ENCODE data around the gene DGCR6L.

The DGCR6L gene

DNA sequence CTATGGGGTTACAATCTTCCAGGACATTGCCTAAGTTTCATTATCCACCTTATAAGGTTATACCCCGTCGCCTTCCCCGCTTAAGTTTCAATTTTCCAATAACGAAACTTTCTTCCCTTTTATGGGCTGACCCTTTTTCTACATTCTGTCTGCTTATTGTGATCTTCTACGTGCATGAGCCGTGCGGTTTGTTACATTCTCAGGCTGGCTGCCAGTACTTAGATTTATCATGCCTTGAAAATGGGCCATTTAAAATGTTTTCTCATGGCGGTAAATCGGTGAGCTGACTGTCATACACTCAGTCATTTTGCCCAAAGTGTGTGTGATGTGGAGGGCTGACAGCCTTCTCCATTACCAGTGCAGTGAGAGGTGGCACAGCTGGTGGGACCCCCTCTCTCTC, 23.3 kb downstream of the DGCR6L start:
- TF ChIP-seq, protein P1, sequence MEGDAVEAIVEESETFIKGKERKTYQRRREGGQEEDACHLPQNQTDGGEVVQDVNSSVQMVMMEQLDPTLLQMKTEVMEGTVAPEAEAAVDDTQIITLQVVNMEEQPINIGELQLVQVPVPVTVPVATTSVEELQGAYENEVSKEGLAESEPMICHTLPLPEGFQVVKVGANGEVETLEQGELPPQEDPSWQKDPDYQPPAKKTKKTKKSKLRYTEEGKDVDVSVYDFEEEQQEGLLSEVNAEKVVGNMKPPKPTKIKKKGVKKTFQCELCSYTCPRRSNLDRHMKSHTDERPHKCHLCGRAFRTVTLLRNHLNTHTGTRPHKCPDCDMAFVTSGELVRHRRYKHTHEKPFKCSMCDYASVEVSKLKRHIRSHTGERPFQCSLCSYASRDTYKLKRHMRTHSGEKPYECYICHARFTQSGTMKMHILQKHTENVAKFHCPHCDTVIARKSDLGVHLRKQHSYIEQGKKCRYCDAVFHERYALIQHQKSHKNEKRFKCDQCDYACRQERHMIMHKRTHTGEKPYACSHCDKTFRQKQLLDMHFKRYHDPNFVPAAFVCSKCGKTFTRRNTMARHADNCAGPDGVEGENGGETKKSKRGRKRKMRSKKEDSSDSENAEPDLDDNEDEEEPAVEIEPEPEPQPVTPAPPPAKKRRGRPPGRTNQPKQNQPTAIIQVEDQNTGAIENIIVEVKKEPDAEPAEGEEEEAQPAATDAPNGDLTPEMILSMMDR (IDR thresholded peaks at IDR 0.05) = no peak
- H3K9ac ChIP-seq = no peak overlapping the region
- no peak overlapping the region for H3K4me2 ChIP-seq (ENCODE audit: low read length)
- H3K36me3 ChIP-seq (ENCODE audit: control insufficient read depth, insufficient read depth, low read length) = no peaks in the 10 kb centered on the region
- H2AFZ ChIP-seq = no peak overlapping the region
- no peak overlapping the region for H3K4me3 ChIP-seq (ENCODE audit: low read depth, low read length)
- H3K9me3 ChIP-seq (ENCODE audit: control insufficient read depth, low read length) = no peaks in the 10 kb centered on the region
- H3K27ac ChIP-seq = no peak overlapping the region
- H3K4me1 ChIP-seq = no peaks in the 10 kb centered on the region
- H3K79me2 ChIP-seq = no peaks in the 10 kb centered on the region
- H3K27me3 ChIP-seq (ENCODE audit: control insufficient read depth, insufficient read depth, low read length) = no peaks in the 10 kb centered on the region

DNA sequence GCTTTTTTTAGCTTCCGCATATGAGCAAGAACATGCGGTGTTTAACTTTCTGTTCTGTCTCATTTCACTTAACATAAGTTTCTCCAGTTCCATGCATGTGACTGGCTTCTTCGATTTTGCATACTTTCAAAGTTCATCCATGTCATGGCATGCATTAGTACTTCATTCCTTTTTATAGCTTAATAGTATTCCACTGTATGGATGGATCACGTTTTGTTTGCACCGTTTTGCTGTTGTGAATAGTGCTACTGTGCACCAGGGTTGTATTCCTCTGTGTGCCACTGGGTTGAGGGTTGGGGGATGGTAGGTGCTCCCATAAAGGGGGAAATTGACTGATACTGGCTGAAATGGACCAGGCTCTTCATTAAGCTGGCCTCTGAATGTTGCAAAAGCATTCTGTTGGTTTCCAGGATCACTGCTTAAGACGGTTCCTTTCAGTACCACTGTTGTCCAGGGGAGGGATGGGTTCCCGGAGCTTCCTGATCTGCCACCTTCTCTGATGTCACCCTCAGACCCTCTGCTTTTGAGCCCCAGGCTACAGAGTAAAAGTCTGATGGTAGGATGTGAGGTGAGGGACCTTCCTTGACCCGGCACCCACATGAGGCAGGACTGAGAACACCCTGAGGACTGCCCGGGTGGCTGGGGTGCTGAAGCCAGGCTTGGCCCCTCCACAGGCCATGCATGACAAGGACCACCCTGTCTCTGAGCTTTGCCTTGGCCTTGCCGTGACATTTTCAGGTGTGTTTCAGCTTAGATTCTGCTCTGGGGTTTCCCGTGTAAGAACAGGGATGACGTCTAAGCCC, 24.4 kb downstream of the DGCR6L start:
- H3K4me2 ChIP-seq (ENCODE audit: low read length) = no peak overlapping the region
- H3K9ac ChIP-seq = no peak overlapping the region
- no peaks in the 10 kb centered on the region for H3K4me1 ChIP-seq
- TF ChIP-seq, protein P1 (IDR thresholded peaks at IDR 0.05) = no peak
- H2AFZ ChIP-seq = no peak overlapping the region
- no peaks in the 10 kb centered on the region for H3K79me2 ChIP-seq
- no peaks in the 10 kb centered on the region for H3K9me3 ChIP-seq (ENCODE audit: control insufficient read depth, low read length)
- no peaks in the 10 kb centered on the region for H3K27me3 ChIP-seq (ENCODE audit: control insufficient read depth, insufficient read depth, low read length)
- no peak overlapping the region for H3K4me3 ChIP-seq (ENCODE audit: low read depth, low read length)
- no peaks in the 10 kb centered on the region for H3K36me3 ChIP-seq (ENCODE audit: control insufficient read depth, insufficient read depth, low read length)
- no peak overlapping the region for H3K27ac ChIP-seq

DNA sequence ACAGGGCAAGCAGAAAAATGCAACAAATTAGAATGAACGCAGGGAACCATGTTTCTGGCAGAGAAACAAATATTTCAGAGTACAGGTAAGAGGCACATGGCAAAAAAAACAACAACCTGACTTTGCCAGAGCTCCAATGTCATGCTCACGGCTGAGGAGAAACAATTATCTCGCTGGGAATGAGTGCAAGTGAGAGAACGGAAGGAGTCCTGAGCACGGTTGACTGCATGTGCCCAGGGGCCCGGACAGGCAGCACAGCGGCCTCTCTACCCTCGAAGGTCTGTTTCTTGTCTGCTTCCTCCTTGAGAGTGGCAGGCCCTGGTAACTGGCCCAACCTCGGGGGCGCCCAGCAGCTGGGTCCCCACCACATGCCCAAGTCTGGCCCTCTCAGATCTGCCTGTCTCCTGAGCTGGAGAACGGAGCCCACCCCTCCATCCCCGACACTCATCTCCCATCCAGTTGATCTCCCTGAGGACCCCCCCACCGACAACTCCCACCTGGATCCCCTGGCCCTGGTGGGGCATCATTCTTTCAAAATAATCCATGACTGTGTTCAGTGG, 27.1 kb downstream of the DGCR6L start:
- Histone ChIP-seq H3K4me1 (no peaks in the 10 kb centered on the region), H3K4me3 (ENCODE audit: low read depth, low read length) (peak overlapping the region; percentile 31), H3K4me2 (ENCODE audit: low read length) (no peak overlapping the region), H2AFZ (peak overlapping the region; percentile 46), H3K79me2 (no peaks in the 10 kb centered on the region), H3K27ac (no peak overlapping the region), H3K9me3 (ENCODE audit: control insufficient read depth, low read length) (no peaks in the 10 kb centered on the region), H3K36me3 (ENCODE audit: control insufficient read depth, insufficient read depth, low read length) (no peaks in the 10 kb centered on the region), H3K27me3 (ENCODE audit: control insufficient read depth, insufficient read depth, low read length) (no peaks in the 10 kb centered on the region), H3K9ac (no peak overlapping the region)
- TF ChIP-seq, protein P1 (IDR thresholded peaks at IDR 0.05) = no peak

DNA sequence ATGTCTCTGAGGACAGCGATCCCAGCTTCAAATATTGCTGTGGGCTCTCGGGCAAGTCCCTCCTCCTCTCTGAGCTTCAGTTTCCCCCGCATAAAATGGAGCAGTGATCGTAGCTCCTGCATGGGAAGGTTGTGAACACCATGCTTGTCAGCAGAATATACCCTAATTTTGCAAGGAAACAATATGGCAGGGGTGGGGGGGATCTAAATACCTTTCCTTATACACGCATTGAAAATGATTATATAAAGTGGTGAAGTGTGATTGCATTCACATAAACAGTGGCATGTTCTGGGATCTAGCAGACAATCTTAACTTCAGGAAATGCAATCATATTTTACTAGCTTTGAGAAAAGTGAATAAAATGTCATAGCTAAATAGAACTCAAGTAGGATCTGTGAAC, 27.8 kb downstream of the DGCR6L start:
- Histone ChIP-seq H3K9ac (no peak overlapping the region), H3K36me3 (ENCODE audit: control insufficient read depth, insufficient read depth, low read length) (no peaks in the 10 kb centered on the region), H3K9me3 (ENCODE audit: control insufficient read depth, low read length) (no peaks in the 10 kb centered on the region), H3K27ac (no peak overlapping the region), H3K4me3 (ENCODE audit: low read depth, low read length) (peak overlapping the region; percentile 31), H2AFZ (no peak overlapping the region), H3K4me1 (no peaks in the 10 kb centered on the region), H3K27me3 (ENCODE audit: control insufficient read depth, insufficient read depth, low read length) (no peaks in the 10 kb centered on the region), H3K4me2 (ENCODE audit: low read length) (no peak overlapping the region), H3K79me2 (no peaks in the 10 kb centered on the region)
- TF ChIP-seq, protein P1 (IDR thresholded peaks at IDR 0.05) = no peak
